MM.1S (cell line): ENCODE results near the gene ADCK2.
"Not testable (repeated sequence)": the region's sequence is repeated elsewhere in the genome, so short reads cannot be mapped to it uniquely, and the experiment has no call there.

Source experiments
- DNase-seq: peaks from one replicate; pipeline ENCODE4 v3.0.0-alpha.2; 2015
- H2AFZ ChIP-seq: fragments of 300-600 bp; sonication (generic); 2 replicates; pipeline ENCODE4 v1.6.0; 2016; ENCODE audit warnings: antibody characterized with exemption, low read length
- H3F3A ChIP-seq: fragments of 300-600 bp; sonication (generic); 2 replicates; pipeline ENCODE4 v1.6.1; 2016; ENCODE audit warnings: mild to moderate bottlenecking, antibody characterized with exemption, low read length, moderate library complexity, mixed read lengths; ENCODE audit not compliant: insufficient read depth
- H3K27ac ChIP-seq: fragments of 300-600 bp; sonication (generic); 2 replicates; pipeline ENCODE4 v1.5.1; 2016; ENCODE audit warnings: mild to moderate bottlenecking, low read length
- H3K27me3 ChIP-seq: fragments of 300-600 bp; sonication (generic); replicated peaks from 2 replicates; pipeline ENCODE4 v1.6.0; 2016; ENCODE audit warnings: low read length; ENCODE audit not compliant: insufficient read depth
- H3K36me3 ChIP-seq: fragments of 300-600 bp; sonication (generic); replicated peaks from 2 replicates; pipeline ENCODE4 v1.6.1; 2016; ENCODE audit warnings: mild to moderate bottlenecking, low read length, mixed read lengths; ENCODE audit not compliant: insufficient read depth
- H3K4me1 ChIP-seq: fragments of 300-600 bp; sonication (generic); 2 replicates; pipeline ENCODE4 v1.6.1; 2016; ENCODE audit warnings: low read length, mixed read lengths
- H3K4me2 ChIP-seq: fragments of 300-600 bp; sonication (generic); 2 replicates; pipeline ENCODE4 v1.6.0; 2016; ENCODE audit warnings: low read depth, low read length
- H3K4me3 ChIP-seq: fragments of 300-600 bp; sonication (generic); 2 replicates; pipeline ENCODE4 v1.5.1; 2016; ENCODE audit warnings: low read length, mixed read lengths
- H3K79me2 ChIP-seq: fragments of 300-600 bp; sonication (generic); 2 replicates; pipeline ENCODE4 v1.6.1; 2016; ENCODE audit warnings: mixed run types, low read length, mixed read lengths
- H3K9ac ChIP-seq: fragments of 300-600 bp; sonication (generic); 2 replicates; pipeline ENCODE4 v1.6.1; 2016; ENCODE audit warnings: low read length, mixed read lengths
- H3K9me2 ChIP-seq: fragments of 300-600 bp; sonication (generic); replicated peaks from 2 replicates; pipeline ENCODE4 v1.6.1; 2016; ENCODE audit warnings: mild to moderate bottlenecking, low read length, mixed read lengths; ENCODE audit not compliant: insufficient read depth
- H3K9me3 ChIP-seq: fragments of 300-600 bp; sonication (generic); replicated peaks from 2 replicates; pipeline ENCODE4 v1.6.1; 2016; ENCODE audit warnings: mild to moderate bottlenecking, low read length, mixed read lengths; ENCODE audit not compliant: insufficient read depth
- H4K20me1 ChIP-seq: fragments of 300-600 bp; sonication (generic); 2 replicates; pipeline ENCODE4 v1.6.1; 2016; ENCODE audit warnings: mild to moderate bottlenecking, low read length, moderate library complexity, mixed read lengths; ENCODE audit not compliant: insufficient read depth
- EZH2 ChIP-seq: fragments of 300-600 bp; sonication (generic); optimal IDR thresholded peaks from 2 replicates; pipeline ENCODE3; 2017; ENCODE audit warnings: low read depth, mild to moderate bottlenecking, antibody characterized with exemption, low read length, mixed read lengths
- EZH2phosphoT487 ChIP-seq: fragments of 300-600 bp; sonication (generic); IDR thresholded peaks from 2 replicates; pipeline ENCODE4 v1.6.1; 2018; ENCODE audit warnings: antibody characterized with exemption, low read length
- TF ChIP-seq, protein P1 (sequence below): fragments of 300-600 bp; sonication (generic); IDR thresholded peaks from 2 replicates; pipeline ENCODE4 v1.5.1; 2016; ENCODE audit warnings: antibody characterized with exemption, low read length, mixed read lengths

ADCK2 gene

GRCh38 chr7:140667476-140667875 lies 5.3 kb upstream of the ADCK2 start:
- H3K27ac ChIP-seq, result no peak overlapping the region
- no peak overlapping the region for H3K4me2 ChIP-seq

GRCh38 chr7:140668641-140669040 lies 4.1 kb upstream of the ADCK2 start:
- Histone ChIP-seq H3K4me1 (peaks cover 6% of the 10 kb centered on the region), H3K9me3 (no peaks in the 10 kb centered on the region), H2AFZ (no peak overlapping the region), H3K4me3 (no peak overlapping the region), H3K9ac (no peak overlapping the region), H3K9me2 (no peaks in the 10 kb centered on the region), H3K4me2 (no peak overlapping the region), H4K20me1 (no peaks in the 10 kb centered on the region), H3F3A (peaks cover 4% of the 10 kb centered on the region), H3K36me3 (no peaks in the 10 kb centered on the region), H3K27me3 (no peaks in the 10 kb centered on the region), H3K79me2 (no peaks in the 10 kb centered on the region), H3K27ac (no peak overlapping the region)
- TF ChIP-seq, protein P1, sequence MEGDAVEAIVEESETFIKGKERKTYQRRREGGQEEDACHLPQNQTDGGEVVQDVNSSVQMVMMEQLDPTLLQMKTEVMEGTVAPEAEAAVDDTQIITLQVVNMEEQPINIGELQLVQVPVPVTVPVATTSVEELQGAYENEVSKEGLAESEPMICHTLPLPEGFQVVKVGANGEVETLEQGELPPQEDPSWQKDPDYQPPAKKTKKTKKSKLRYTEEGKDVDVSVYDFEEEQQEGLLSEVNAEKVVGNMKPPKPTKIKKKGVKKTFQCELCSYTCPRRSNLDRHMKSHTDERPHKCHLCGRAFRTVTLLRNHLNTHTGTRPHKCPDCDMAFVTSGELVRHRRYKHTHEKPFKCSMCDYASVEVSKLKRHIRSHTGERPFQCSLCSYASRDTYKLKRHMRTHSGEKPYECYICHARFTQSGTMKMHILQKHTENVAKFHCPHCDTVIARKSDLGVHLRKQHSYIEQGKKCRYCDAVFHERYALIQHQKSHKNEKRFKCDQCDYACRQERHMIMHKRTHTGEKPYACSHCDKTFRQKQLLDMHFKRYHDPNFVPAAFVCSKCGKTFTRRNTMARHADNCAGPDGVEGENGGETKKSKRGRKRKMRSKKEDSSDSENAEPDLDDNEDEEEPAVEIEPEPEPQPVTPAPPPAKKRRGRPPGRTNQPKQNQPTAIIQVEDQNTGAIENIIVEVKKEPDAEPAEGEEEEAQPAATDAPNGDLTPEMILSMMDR, result no peak
- TF ChIP-seq EZH2 (no peak), EZH2phosphoT487 (no peak)
- DNase-seq, result no peak

More at GRCh38 chr7:140667476-140667875, 5.3 kb upstream of the ADCK2 start:
- H3K9me3 ChIP-seq, result no peaks in the 10 kb centered on the region
- TF ChIP-seq EZH2phosphoT487, result no peak
- no peaks in the 10 kb centered on the region for H3F3A ChIP-seq
- no peak overlapping the region for H3K4me3 ChIP-seq
- DNase-seq, result no peak
- H3K79me2 ChIP-seq, result no peaks in the 10 kb centered on the region
- H4K20me1 ChIP-seq, result no peaks in the 10 kb centered on the region
- peaks cover 5% of the 10 kb centered on the region for H3K4me1 ChIP-seq
- H3K36me3 ChIP-seq, result no peaks in the 10 kb centered on the region
- H3K9ac ChIP-seq, result no peak overlapping the region
- no peaks in the 10 kb centered on the region for H3K9me2 ChIP-seq
- H2AFZ ChIP-seq, result no peak overlapping the region
- H3K27me3 ChIP-seq, result no peaks in the 10 kb centered on the region

DNA sequence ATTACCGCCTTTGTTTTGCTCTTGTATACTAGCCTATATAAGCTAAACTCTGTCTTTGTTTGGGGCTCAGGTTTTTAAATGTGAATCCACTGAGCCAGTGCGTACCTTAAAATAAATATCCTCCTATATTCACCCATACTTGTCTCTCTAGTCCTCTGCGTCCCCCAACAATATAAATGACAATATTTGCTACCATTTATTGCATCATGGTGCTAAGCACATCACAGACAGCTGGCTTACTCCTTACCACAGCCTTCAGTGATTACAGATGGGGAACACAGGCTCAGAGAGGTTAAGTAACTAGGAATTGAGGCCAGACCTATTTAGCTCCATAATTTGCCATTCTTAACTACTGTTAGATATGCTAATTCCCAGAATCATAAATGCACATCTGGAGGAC lies 3.4 kb upstream of the ADCK2 start:
- no peak for DNase-seq
- Histone ChIP-seq H3K9me2 (no peaks in the 10 kb centered on the region), H3K4me3 (no peak overlapping the region), H3K4me2 (no peak overlapping the region), H3K36me3 (no peaks in the 10 kb centered on the region), H3K9ac (no peak overlapping the region), H3K27me3 (no peaks in the 10 kb centered on the region), H2AFZ (no peak overlapping the region), H3F3A (peaks cover 11% of the 10 kb centered on the region), H3K4me1 (peaks cover 12% of the 10 kb centered on the region), H3K79me2 (no peaks in the 10 kb centered on the region), H3K27ac (no peak overlapping the region), H4K20me1 (no peaks in the 10 kb centered on the region), H3K9me3 (no peaks in the 10 kb centered on the region)
- TF ChIP-seq, protein P1, result no peak
- no peak for TF ChIP-seq EZH2
- no peak for TF ChIP-seq EZH2phosphoT487

DNA sequence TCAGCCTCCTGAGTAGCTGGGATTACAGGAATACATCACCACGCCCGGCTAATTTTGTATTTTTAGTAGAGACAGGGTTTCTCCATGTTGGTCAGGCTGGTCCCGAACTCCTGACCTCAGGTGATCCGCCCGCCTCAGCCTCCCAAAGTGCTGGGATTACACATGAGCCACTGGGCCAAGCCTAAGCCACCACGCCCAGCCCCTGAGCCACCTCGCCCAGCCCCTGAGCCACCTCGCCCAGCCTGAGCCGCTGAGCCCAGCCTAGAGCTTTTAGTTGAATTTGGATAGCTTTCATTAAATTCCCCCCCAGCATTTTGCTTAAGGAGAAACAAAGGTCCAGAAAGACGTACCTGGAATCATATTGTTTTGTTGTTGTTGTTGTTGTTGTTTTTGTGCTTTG lies 2.9 kb upstream of the ADCK2 start:
- H3K9me3 ChIP-seq, H4K20me1 ChIP-seq, H3K27me3 ChIP-seq, H2AFZ ChIP-seq, H3K36me3 ChIP-seq, H3K9me2 ChIP-seq, H3K9ac ChIP-seq, H3K27ac ChIP-seq, DNase-seq, H3K4me2 ChIP-seq, H3K79me2 ChIP-seq, H3K4me3 ChIP-seq: not testable (repeated sequence)
- Histone ChIP-seq H3K4me1 (peaks cover 17% of the 10 kb centered on the region), H3F3A (peaks cover 16% of the 10 kb centered on the region)
